ENCODE data around the gene RB1.

DNA sequence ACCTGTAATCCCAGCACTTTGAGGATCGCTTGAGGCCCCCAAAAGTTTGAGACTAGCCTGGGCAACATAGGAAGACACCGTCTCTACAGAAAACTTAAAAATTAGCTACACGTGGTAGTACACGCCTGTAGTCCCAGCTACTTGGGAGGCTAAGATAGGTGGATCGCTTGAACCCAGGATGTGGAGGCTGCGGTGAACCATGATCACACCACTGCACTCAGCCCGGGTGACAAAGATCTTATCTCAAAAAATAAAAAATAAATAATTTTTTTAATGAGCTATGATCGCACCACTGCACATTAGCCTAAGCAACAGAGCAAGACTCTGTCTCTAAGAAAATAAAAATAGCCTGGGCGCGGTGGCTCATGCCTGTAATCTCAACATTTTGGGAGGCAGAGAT lies 222.7 kb downstream of the RB1 start:
- TF ChIP-seq CTCF (IDR thresholded peaks at IDR 0.05), result no peak
- no peak for TF ChIP-seq POLR2A (IDR thresholded peaks at IDR 0.05)
- no peak for TF ChIP-seq POLR2AphosphoS5 (IDR thresholded peaks at IDR 0.05)
